GM18505 (cell line): ENCODE measurements around the gene MSANTD3.
A peak's percentile ranks its signal among the peaks of the same experiment; 100 is the strongest.

ENCODE experiments used
- ATAC-seq: cut with Tn5 transposase; IDR thresholded peaks from one replicate; pipeline ENCODE4 v1.9.1; 2021; ENCODE audit not compliant: unreplicated experiment
- POLR2A ChIP-seq: IDR thresholded peaks from 4 replicates; pipeline ENCODE4 v1.6.1; 2011; ENCODE audit warnings: borderline replicate concordance; ENCODE audit not compliant: insufficient read depth, insufficient read length; ENCODE audit errors: extremely low read depth

The MSANTD3 gene

DNA sequence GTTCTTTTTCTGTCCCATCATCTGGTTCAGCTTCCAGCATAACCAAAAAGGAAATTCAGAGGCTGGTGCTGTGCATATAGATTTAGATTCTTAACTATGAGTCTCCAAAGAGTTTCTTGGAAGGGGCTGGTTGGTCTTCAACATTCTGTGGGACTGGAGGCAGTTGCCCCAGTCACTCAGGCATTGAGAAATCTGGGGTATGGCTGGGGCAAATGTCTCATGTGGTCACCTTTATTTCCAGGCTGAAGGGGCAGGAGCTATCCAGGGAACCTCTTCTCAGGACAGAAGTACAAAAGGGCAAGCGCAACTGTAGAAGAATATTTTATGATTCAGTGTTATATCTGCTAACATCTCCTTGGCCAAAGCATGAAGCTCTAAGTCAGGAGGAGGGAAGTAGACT, 30.6 kb downstream of the MSANTD3 start:
- no peak for ATAC-seq
- TF ChIP-seq POLR2A = no peak

DNA sequence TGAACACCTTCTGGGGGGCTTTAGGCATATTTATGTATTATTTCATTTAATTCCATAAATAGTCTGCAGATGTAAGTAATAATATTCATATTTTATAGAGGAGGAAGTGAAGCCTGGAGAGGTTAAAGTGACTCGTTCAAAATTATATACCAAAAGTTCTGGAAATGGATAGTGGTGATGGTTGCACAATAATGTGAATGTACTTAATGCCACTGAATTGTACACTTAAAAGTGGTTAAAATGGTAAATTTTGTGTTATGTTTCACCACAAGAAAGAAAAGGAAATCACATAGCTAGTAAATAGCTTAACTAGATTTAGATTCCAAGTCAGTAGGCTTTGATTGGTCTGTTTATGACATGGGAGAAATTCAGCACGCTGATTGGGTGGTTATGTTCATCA, 33.0 kb downstream of the MSANTD3 start:
- TF ChIP-seq POLR2A = no peak

DNA sequence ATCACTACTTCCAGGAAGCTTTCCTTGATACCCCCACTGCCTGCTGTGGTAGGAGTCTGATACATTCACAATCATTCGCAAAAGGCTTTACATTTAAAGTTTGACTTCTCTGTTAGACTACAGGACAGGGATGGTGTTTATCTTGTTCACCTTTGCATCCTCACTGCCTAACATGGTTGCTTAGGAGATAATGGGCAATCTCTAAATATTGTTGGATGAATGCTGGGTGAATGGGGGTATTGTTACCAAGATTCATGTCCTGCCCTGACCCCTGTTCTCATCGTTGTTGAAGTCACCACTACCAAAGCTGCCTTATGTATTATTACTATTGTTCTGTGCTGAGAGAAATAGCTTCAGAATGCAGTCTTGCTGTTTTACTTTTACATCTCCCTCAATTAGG, 38.3 kb downstream of the MSANTD3 start:
- no peak for TF ChIP-seq POLR2A
- no peak for ATAC-seq

More for the DNA sequence above, 33.0 kb downstream of the MSANTD3 start:
- ATAC-seq = no peak

DNA sequence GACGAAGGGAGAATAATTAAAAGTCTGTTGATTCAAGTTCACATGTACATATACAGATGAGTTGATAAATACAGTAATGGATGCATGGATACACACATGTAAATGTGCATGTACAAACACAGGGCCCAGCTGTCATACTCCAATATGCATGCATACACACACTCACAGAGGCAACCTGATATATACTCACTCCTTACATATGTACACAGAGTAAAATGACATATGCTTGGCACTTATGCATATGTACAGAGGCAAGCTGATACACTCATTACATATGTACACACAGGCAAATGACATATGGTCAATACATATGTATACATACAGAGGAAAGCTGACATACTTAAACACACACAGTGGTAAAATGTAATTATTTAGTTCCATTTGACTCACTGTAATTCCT, 38.8 kb downstream of the MSANTD3 start:
- TF ChIP-seq POLR2A = no peak
- ATAC-seq = no peak

DNA sequence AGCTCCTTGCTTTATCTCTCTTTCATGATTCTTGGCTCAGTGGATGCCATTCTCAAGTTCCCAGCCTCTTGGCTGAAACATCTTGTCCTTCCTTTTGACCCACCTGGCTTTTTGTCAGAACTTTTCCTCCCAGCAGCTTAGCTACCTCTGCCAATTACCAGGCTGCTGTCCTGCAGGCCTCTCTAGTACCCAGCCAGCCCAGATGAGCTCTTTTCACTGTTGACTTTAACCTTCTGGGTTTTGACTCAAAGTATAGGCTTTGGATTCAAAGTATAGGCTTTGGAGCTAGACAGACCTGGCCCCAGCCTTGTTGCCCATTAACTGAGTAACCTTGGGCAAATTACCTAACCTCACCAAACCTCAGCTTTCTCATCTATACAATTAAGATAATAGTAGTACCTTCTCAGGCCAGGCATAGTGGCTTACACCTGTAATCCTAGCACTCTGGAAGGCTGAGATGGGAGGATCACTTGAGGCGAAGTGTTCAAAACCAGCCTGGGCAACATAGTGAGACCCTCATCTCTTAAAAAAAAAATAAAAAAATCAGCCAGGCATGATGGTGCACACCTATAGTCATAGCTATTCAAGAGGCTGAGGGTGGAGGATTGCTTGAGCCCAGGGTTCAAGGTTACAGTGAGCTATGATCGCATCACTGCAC, 39.4 kb downstream of the MSANTD3 start:
- no peak for TF ChIP-seq POLR2A
- no peak for ATAC-seq

DNA sequence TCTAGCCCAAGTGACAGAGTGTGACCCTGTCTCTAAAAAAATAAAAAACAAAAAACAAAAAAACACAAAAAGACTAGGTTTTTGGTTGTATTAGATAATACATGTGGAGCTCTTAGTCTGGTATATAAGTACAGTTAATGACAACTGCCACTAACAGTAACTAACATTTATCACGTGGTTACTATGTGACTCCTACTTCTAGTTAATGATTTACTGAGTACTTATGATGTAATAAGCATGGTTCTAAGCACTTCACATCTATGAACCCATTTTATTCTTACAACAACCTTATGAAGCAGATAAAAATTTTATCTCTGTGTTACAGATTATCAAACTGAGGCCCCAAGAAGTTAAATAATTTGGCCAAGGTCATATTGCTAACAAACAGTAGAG, 39.9 kb downstream of the MSANTD3 start:
- no peak for TF ChIP-seq POLR2A
- no peak for ATAC-seq

DNA sequence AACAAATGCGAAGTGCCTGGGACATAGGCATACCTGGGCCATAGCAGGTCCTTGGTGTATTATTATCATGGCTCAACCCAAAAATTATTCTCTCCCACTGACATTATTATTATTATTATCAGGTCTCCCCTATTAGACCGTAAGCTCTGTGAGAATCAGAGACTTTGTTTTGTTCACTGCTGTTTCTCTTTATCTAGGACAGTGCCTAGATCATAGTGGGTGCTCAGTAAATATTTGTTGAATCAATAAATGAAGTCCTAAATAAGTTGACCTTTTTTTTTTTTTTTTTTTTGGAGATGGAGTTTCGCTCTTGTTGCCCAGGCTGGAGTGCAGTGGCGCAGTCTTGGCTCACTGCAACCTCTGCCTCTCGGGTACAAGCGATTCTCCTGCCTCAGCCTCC, 41.1 kb downstream of the MSANTD3 start:
- no peak for ATAC-seq
- no peak for TF ChIP-seq POLR2A

DNA sequence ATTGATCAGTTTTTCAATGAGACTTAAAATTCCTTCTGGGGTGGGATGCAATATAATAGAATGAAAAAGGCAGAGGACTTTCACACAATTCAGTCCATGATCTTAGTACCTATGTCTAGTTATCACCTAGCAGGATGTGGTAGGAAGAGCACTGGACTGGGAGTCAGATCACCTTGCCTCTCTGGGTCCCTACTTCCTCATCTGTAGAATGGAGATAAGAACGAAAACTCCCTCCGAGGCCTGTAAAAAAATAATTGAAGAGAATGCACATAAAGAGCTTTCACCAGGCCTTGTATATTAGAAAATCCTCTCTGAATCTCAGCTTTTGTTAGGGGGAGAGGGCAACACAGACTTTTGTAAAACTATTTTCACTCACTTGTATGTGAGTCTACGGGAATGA, 45.3 kb downstream of the MSANTD3 start:
- no peak for TF ChIP-seq POLR2A
- no peak for ATAC-seq

DNA sequence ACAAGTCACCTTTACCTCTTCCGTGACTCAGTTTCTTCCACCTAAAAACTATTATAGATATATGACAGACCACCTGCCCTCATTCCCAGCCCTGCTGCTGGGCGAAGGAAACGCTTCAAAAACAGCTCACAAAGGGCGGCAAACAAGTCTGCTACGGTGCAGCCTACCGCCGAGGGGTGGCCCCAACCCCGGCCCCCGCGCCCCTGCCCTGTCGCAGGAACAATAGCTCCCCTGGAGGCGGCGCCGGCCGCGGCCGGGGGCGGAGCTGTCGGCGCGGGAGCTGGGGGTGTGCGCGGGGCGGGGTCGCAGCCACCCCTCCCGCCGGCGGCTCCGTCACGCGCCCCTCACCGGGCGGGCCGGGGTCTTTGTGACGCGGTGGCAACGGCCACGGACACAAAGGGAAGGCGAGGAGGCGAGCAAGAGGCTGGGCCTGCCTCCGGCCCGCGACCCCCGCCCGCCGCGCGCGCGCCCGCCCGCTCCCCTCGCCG, 45.9 kb downstream of the MSANTD3 start, which contains the start of gene TMEFF1:
TMEFF1 (plus strand) TSS at position 362 of the 488 bp plus-strand sequence. CDS start 396 bp downstream, outside the sequence.
- peak; percentile 56 for ATAC-seq
- TF ChIP-seq POLR2A = no peak

DNA sequence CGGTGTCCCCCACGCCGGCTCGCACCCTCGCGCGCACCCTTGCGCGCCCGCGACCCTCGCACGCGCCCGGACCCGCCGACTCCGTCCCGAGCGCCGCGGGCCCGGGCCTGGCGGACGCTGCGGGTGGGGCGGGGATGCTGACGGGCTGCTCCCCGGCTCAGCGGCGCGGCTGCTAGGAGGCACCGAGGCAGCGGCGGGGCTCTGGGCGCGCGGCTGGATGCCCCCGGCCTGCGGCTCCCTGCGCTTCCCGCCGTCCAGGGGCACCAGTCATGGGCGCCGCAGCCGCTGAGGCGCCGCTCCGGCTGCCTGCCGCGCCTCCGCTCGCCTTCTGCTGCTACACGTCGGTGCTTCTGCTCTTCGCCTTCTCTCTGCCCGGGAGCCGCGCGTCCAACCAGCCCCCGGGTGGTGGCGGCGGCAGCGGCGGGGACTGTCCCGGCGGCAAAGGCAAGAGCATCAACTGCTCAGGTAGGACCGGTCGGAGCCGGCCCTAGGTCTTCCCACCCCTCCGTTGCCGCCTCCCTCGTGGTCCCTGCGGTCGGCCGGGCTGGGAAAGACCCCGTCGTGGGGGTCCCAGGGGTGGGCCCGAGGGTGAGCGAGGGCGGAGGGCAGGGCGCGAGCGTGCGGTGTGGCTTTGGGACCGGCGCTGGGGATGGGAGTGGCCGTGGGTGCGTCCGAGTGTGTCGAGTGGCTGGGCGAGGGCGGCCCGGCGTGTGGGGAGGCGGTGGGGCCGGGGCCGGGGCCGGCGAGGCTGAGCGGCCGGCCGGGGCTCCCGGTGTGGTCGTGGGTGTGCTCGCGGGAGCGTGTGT, 46.5 kb downstream of the MSANTD3 start:
- TF ChIP-seq POLR2A = no peak
- ATAC-seq = peak; percentile 68

DNA sequence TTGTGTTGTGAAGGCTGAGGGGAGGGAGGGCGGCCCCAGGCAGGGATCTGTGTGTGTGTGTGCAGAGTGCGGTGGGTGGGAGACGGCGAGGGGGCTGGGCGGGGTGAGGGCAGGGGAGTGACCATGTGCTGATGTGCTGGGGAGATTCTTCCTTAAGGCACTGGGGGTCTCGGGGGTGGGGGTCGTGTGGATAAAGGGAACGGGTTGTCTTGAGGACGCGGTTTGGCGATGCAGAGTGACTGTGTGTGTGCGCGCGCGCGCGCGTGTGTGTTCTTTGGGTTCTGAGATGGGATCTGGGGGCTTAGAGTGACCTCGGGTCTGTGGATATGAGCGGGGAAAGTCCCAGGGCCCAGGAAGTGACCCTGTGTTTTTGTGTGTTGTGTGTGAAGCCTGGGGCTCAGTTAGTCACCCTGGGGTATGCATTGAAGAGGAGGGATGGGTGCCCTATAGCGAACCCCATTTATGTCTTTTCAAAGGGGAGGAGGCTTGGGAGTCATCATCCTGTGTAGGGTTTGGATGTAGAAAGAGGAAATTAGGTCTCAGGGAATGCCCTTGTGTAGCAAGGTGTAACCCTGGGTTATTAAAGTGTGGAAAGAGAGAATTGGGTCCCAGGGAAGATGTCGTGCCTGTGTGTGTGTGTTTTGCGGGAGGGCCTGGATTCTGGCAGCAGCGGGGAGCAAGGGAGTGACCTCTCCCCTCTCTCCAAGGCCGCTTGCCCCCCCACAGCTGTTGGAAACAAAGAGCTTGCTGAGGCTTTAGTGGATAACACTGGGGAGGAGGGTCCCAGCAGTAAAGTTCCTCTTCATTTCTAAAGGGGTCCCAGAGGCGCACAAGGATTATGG, 47.4 kb downstream of the MSANTD3 start:
- ATAC-seq = no peak
- no peak for TF ChIP-seq POLR2A

DNA sequence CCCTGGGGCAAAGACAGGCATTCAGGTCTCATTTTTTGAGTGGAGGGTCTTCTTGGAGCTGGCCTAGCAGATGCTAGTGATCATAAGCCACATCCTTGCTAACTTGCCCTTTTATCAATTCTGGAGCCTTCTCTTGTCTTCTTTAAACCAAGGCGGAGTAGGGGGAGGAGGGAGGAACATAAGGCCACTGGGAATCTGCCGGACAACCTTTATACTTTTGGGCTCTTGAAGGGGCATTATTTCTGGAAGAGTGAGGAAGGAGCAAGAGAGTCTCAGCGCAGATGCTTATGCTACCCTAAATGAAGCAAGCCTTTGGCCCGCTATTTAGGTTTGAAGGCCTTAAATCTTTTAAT, 48.0 kb downstream of the MSANTD3 start:
- no peak for ATAC-seq
- TF ChIP-seq POLR2A = no peak

DNA sequence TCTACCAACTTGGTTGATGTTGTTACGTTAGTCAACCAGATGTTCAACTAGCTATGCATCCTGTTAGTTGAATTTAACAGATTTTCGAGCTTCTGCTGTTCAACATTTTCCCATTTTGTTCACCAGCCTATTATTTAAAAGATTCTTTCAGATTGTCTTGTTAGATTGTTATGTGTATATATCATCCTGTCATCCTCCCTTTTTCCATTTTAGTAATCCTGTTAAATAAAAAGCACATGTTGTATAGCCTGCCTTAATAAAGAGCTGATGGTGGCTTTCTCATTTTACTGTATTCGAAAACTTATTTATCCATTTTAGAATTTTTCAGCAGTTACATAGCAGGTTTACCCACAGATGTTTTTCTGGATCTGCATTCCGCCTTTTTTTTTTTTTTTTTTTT, 50.3 kb downstream of the MSANTD3 start:
- TF ChIP-seq POLR2A = no peak

More for the DNA sequence above, 50.3 kb downstream of the MSANTD3 start:
- ATAC-seq = no peak
